Stimulated activated CD4-positive, alpha-beta T cell treated with anti-CD3 and anti-CD28 coated beads, TNF-alpha, amount 100 ng/mL, for 1 hour (primary cell): Measurements from ENCODE around the gene GDI1.
A peak's percentile ranks its signal among the peaks of the same experiment; 100 is the strongest.

Experiments
- DNase-seq, 3 donors: peaks; one replicate each; pipeline ENCODE4 v3.0.0-alpha.2; 2020; ENCODE audit warnings: low read depth in 3 of 3, low spot score in 1 of 3

GDI1 gene

GRCh38 chrX:154436374-154436982, 476 bp upstream of the GDI1 start:
- peak in 1 of 3 donors; percentile 32 for DNase-seq

DNA sequence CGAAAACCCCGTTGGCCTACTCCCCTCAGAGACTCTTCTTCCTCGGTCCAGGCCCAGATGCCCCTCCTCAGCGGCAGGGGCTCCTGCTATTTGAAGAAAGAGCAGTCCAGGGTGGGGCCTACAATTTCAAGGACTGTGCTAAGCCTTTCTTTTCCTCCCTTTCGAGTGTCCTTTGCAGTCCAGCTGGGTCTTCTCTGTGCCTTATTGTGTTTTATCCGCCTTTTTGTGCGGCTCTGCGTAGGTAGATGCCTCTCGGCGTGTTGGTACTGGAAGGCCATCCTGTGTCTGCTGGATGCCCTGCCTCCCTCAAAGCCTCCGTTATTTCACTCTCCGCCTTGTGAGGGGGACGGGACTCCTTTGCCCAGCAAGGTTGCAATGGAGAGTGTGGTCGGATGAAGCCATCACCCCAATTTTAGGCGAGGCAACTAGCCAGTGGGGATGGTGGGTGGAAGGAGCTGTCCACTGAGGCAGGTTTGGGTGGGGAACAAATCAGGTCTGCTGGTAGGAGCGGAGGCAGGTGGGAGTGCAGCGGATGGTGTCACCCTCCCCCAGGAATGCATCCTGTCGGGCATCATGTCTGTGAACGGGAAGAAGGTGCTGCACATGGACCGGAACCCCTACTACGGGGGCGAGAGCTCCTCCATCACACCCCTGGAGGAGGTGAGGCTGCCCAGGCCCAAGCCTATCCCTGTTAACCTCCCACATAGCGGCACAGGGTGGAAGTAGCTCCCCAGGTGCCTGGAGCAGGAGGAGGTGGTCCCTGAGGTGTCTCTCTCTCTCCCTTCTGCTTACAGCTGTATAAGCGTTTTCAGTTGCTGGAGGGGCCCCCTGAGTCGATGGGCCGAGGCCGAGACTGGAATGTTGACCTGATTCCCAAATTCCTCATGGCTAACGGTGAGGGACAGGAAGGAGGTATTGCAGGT, 1.3 kb downstream of the GDI1 start:
- no peak for DNase-seq

- no peak for DNase-seq
These were observed 2.9 kb downstream of the GDI1 start for GRCh38 chrX:154439841-154440240.

DNA sequence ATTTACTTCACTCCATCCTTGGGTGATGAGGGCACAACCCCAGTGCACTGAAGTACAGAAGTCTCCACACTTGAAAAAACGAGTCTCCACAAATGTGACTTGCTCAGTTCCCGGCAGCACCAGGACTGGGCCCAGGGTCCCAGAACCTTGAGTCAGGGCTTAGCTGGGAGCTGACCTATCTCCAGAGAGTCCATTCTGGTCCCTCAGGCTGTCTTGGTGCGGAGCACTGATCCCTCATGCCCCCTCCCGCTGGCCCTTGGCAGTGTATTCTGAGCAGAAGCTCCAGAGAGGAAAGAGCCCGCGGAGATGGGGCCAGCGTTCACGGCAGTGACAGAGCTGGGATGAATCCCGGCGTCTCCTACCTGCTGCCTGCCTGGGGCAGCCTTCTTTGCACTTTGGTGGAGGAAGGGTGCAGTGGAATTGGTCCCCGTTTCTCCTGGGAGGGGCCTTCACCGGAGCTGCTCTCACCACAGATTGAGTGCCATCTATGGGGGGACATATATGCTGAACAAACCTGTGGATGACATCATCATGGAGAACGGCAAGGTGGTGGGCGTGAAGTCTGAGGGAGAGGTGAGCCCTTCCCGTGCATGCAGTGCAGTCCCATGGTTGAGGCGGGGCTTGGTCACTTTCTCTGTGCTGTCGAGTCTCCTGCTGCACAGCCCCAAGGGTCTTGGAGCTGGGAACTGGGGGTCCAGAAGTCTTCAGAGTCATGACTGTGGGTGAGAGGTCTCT, 3.8 kb downstream of the GDI1 start:
- DNase-seq, result no peak

GRCh38 chrX:154441564-154441963, 4.6 kb downstream of the GDI1 start:
- no peak for DNase-seq

DNA sequence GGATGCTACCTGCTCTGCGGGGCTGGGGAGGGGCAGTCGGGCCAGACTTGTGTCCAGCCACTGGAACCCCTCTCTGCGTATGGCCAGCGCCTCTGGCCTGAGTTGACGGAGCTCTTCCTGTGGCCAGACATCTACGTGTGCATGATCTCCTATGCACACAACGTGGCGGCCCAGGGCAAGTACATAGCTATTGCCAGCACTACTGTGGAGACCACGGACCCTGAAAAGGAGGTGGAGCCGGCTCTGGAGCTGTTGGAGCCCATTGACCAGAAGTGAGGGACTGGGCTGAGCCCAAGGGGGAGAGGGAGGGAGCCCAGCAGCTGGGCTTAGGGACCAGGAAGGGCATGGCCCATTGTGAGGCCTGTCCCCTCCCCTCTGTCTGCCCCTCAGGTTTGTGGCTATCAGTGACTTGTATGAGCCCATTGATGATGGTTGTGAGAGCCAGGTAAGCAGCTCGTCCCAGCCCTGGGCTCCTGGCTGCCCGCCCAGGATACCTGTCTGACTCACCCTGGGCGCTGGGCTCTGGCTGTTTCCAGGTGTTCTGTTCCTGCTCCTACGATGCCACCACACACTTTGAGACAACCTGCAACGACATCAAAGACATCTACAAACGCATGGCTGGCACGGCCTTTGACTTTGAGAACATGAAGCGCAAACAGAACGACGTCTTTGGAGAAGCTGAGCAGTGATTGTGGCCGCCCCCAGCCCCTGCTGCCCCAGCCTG, 5.2 kb downstream of the GDI1 start:
- no peak for DNase-seq

DNA sequence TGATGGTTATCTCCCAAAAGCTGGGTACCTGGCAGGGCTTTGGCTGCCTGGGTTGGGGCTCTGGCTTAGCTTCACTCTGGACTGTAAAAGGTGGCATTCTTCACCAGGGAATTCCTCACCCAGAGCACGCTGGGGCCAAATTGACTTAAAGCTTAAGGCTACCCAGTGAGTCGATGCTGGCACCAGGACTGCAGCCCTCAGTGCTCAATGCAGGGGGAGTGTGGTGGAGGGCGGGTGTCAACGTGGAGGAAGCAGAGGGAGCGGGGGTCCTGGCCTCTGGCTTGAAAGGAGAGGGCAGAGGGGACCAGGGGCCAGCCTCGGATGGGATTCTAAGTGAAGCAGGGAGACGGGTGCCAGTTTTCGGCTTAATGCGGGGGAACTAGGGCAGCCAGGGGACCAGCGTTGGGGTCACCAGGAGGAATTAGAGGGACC, 6.5 kb downstream of the GDI1 start:
- DNase-seq, result no peak

DNA sequence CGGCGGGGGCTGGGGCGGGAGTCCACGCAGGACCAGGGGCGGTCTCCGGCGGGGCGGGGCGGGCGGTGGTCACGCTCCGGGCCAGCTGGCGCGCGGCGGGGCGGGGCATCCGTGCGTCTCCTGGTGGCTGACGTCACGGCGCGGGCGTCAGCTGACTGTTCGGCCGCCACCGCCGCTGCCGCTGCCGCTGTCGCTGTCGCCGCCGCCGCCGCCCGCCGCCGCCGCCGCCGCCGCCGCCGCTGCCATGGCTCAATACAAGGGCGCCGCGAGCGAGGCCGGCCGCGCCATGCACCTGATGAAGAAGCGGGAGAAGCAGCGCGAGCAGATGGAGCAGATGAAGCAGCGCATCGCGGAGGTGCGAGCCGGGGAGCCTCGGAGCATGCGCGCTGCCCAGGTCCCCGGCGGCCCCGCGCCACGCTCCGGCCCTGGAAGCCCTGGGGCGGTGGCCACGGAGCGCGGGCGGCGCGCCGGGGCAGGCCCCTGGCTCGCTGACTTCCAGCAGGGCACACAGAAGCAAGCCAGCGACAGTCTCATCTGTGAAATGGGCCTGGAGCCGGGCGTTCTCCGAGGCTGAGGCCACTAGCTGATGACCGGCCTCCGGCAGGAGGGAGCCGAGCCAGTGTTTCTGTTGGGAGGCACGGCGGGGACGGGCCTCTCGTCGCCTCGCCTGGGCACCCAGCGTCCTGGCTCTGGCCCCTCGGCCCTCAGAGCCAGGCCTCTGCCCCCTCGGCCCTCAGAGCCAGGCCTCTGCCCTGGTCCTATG, 7.2 kb downstream of the GDI1 start, which contains the start of gene FAM50A:
Gene FAM50A, plus strand, starts transcription at position 150 of the 763 bp plus-strand sequence. Its CDS starts 95 bp downstream, at position 245.
- peak; percentile 13 to 54 (median 32) for DNase-seq

- DNase-seq, result no peak
These were observed 7.8 kb downstream of the GDI1 start for GRCh38 chrX:154444755-154445246.

- no peak for DNase-seq
These were observed 8.8 kb downstream of the GDI1 start for GRCh38 chrX:154445776-154446175.

- DNase-seq, result no peak
These were observed 9.5 kb downstream of the GDI1 start for GRCh38 chrX:154446430-154446829.

- DNase-seq, result no peak
These were observed 11.5 kb downstream of the GDI1 start for GRCh38 chrX:154448484-154448883.

- DNase-seq, result no peak
These were observed 12.7 kb downstream of the GDI1 start for GRCh38 chrX:154449618-154450017.

DNA sequence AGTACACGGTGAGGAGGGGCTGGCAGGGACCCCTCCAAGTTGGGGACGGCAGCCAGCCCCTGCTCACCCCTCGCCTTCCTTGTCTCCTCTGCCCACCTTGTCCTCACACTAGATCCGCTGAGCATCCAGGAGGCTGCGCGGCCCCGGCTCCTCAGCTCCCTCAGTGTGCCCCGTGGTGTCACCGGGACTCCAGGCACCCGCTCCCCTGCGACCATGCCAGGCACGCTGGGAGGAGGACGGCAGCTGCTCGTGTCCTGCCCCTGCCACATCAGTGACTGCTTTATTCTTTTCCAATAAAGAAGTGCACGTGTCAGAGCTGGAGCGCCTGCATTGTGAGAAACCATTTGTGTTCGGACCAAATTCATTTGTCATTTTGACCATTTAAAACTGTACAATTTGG, 13.4 kb downstream of the GDI1 start:
- DNase-seq, result no peak

- no peak for DNase-seq
These were observed 15.9 kb downstream of the GDI1 start for GRCh38 chrX:154452823-154453222.

DNA sequence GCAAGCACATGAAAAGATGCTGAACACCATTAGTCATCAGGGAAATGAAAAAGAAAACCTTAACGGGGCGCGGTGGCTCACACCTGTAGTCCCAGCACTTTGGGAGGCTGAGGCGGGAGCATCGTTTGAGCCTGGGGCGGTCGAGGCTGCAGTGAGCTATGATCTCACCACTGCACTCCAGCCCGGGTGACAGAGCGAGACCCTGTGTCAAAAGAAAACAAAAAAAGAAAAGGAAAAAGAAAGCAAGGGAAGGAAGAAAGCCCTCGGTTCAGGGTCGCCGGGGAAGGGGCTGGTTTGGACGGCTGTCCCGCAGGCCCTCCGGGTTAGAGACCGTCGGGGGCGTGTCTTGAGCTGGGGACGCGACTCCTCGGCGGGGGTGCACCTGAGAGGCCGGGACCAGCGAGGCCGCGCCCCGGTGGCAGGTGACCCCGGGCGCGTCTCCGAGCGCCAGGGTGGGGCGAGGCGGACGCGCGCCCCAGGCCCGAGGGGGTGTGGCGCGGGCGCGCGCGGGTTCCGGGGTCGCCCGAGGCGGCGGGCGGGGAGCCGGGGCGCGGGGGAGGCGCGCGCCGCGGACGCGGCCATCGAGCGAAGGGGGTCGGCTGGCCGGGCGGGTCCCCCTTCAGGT, 20.6 kb downstream of the GDI1 start:
- peak in 1 of 3 donors; percentile 20 for DNase-seq

- peak in 2 of 3 donors; percentile 55 to 56 for DNase-seq
These were observed 21.4 kb downstream of the GDI1 start, which contains the start of gene PLXNA3 for GRCh38 chrX:154458116-154458953. PLXNA3 (plus strand) TSS chrX:154458281; CDS start chrX:154460184, 1,903 bp downstream.

DNA sequence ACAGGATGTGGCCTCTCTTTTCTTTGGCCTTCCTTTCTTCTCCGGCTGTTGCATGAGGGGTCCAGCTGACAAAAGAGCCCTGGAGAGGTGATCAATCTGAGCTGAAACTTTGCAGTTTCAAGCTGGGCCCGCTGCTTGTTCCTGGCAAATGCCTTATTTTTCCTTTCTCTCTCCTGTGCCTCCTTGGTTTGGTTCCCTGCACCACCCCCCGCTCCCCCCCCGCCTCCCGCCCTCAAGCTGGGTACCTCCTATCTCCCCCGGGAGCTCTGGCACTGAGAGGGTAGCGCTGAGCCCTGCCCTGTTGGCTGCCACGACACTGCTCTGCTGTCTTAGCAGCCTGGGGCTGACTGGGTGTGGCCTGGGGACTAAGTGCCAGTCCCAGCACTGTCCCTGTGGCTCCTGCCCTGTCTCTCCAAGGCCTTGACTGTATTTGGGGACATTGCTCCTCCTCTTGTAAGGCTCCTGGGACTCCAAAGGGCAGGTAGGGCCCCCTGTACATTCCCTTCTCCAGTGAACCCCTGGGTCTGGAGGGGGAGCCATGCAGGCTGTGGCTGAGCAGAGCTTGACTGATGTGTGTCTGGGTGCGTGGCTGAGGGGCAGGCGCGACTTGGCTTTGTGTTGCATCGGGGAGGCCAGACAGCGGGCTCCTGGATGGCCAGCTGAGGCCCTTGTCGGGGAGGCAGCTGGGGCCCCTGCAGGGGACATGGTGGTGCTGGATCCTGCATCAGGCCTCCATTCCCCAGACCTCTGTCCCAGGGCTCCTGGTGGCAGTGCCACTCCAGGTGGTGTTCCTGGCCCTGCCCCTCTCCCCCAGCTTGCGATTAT, 22.2 kb downstream of the GDI1 start:
- no peak for DNase-seq
